K562 (cell line): ENCODE data around the gene CABLES1. TPM values are rescaled to one million over a fixed set of nuclear protein-coding genes. Genes with fewer than 3 reads are reported as not detected.

Source experiments
- ATAC-seq: fragments of 200-7000 bp; cut with Tn5 transposase; 3 replicates; pipeline ENCODE4 v1.9.1; 2020; ENCODE audit warnings: moderate library complexity
- BruUV-seq: library from RNA; stranded (reverse); fragments of 400-500 nt; replicated peaks from 2 replicates; lab custom pipeline; 2021; lab: Mats Ljungman, UMichigan
- CTCF ChIA-PET: fragments of 300-600 bp; formaldehyde crosslinking; extraction: SDS; loops from one replicate; lab custom pipeline; 2021; ENCODE audit warnings: low intra/inter-chr PET ratio; lab: Yijun Ruan, JAX
- POLR2A ChIA-PET: fragments of 300-600, 350-650 bp; sonication (Branson Sonifier 250); formaldehyde crosslinking; extraction: SDS; loops from one replicate; lab custom pipeline; 2021; ENCODE audit warnings: antibody characterized with exemption, inconsistent platforms; lab: Yijun Ruan, JAX
- DNase-seq, 4 experiments: peaks; one replicate each; pipeline versions ENCODE4 v3.0.0 to v3.0.0-alpha.2; 2011 to 2018; ENCODE audit warnings: low spot score in 3 of 4, mixed read lengths in 3 of 4; ENCODE audit errors: extremely low read depth in 1 of 4
- FAIRE-seq: peaks from 2 replicates; lab custom pipeline; 2011; peaks lifted over from hg19 to GRCh38; lab: Jason Lieb, UNC
- H2AFZ ChIP-seq: 2 replicates; pipeline ENCODE4 v1.6.0; 2011; ENCODE audit warnings: low read depth, low read length, control low read depth, inconsistent platforms
- H3K27ac ChIP-seq: fragments of 200-600 bp; 3 replicates; pipeline ENCODE4 v1.8.0; 2011; ENCODE audit warnings: low read depth, mild to moderate bottlenecking, control low read depth, inconsistent platforms, low read length, moderate library complexity, mixed read lengths; ENCODE audit errors: extremely low read depth
- H3K27me3 ChIP-seq, 2 experiments: fragments of 300-600 bp in 1 of 2; 2 replicates in 1 of 2; 3 replicates in 1 of 2; pipeline versions ENCODE4 v1.6.0 to v1.8.0; 2011; ENCODE audit warnings: inconsistent platforms in 2 of 2, low read length in 2 of 2, mild to moderate bottlenecking in 1 of 2, mixed read lengths in 1 of 2, moderate library complexity in 1 of 2; ENCODE audit not compliant: control insufficient read depth in 2 of 2, insufficient read depth in 2 of 2
- H3K36me3 ChIP-seq: fragments of 300-600 bp; 3 replicates; pipeline ENCODE4 v1.8.0; 2011; ENCODE audit warnings: mild to moderate bottlenecking, low read length, inconsistent platforms; ENCODE audit not compliant: control insufficient read depth, insufficient read depth
- H3K4me1 ChIP-seq, 2 experiments: fragments of 200-600 bp in 1 of 2; replicated peaks in 1 of 2; 2 replicates in 1 of 2; 3 replicates in 1 of 2; pipeline versions ENCODE4 v1.5.1 to v1.8.0; 2011; ENCODE audit warnings: inconsistent platforms in 2 of 2, low read length in 2 of 2, mild to moderate bottlenecking in 1 of 2, mixed read lengths in 1 of 2, moderate library complexity in 1 of 2; ENCODE audit not compliant: control insufficient read depth in 2 of 2, insufficient read depth in 2 of 2
- H3K4me2 ChIP-seq: 2 replicates; pipeline ENCODE4 v1.6.1; 2011; ENCODE audit warnings: low read length, control low read depth, inconsistent platforms, mixed read lengths; ENCODE audit not compliant: insufficient read depth
- H3K4me3 ChIP-seq: fragments of 200-600 bp; sonication (generic), shearing (Covaris generic); 2 replicates; pipeline ENCODE4 v1.5.1; 2016; ENCODE audit warnings: control low read depth, inconsistent platforms
- H3K79me2 ChIP-seq: fragments of 200-600 bp; 3 replicates; pipeline ENCODE4 v1.8.0; 2011; ENCODE audit warnings: low read length, inconsistent platforms; ENCODE audit not compliant: control insufficient read depth, insufficient read depth
- H3K9ac ChIP-seq, 2 experiments: 2 replicates each; pipeline versions ENCODE4 v1.6.0 to v1.6.1; 2011; ENCODE audit warnings: low read depth in 2 of 2, low read length in 2 of 2, control low read depth in 1 of 2, inconsistent platforms in 1 of 2, mild to moderate bottlenecking in 1 of 2, mixed read lengths in 1 of 2; ENCODE audit not compliant: insufficient read depth in 1 of 2
- H3K9me1 ChIP-seq: one replicate; pipeline ENCODE4 v1.6.0; 2011; ENCODE audit warnings: inconsistent platforms, mild to moderate bottlenecking, low read length, moderate library complexity; ENCODE audit not compliant: control insufficient read depth, insufficient read depth
- H3K9me3 ChIP-seq: replicated peaks from 2 replicates; pipeline ENCODE4 v1.5.1; 2011; ENCODE audit warnings: low read depth, low read length, inconsistent platforms; ENCODE audit not compliant: control insufficient read depth, insufficient read depth
- H4K20me1 ChIP-seq: replicated peaks from 2 replicates; pipeline ENCODE4 v1.6.1; 2011; ENCODE audit warnings: low read length, inconsistent platforms, mixed read lengths; ENCODE audit not compliant: control insufficient read depth, insufficient read depth
- CBFA2T2 ChIP-seq: fragments of 450-650 bp; conservative IDR thresholded peaks from 2 replicates; pipeline ENCODE4 v1.6.1; 2017; ENCODE audit warnings: mild to moderate bottlenecking
- GABPA ChIP-seq: fragments of 200-800 bp; sonication (Bioruptor generic); conservative IDR thresholded peaks from 2 replicates; pipeline ENCODE4 v1.6.1; 2016; ENCODE audit warnings: low read depth, missing genetic modification characterization, missing compliant biosample characterization
- HOMEZ ChIP-seq: fragments of 250-450 bp; sonication (Bioruptor Pico); IDR thresholded peaks from 2 replicates; pipeline ENCODE4 v1.4.0; 2020; ENCODE audit warnings: mild to moderate bottlenecking, moderate library complexity
- IRF2 ChIP-seq: sonication (generic); formaldehyde crosslinking; IDR thresholded peaks from 2 replicates; pipeline ENCODE4 v1.8.1; 2022; ENCODE audit warnings: mild to moderate bottlenecking, missing genetic modification reagents
- MEF2D ChIP-seq: conservative IDR thresholded peaks from 2 replicates; pipeline ENCODE4 v1.6.1; 2016; ENCODE audit warnings: low read depth, missing genetic modification characterization, missing compliant biosample characterization
- NFXL1 ChIP-seq: fragments of 450-650 bp; formaldehyde crosslinking; IDR thresholded peaks from 2 replicates; pipeline ENCODE4 v1.4.0; 2021; ENCODE audit warnings: mild to moderate bottlenecking
- POLR2H ChIP-seq: IDR thresholded peaks from 2 replicates; pipeline ENCODE4 v1.6.1; 2016; ENCODE audit warnings: missing genetic modification characterization, low read depth, mild to moderate bottlenecking, control low read depth, missing compliant biosample characterization, moderate library complexity
- RHOXF2B ChIP-seq: fragments of 250-450 bp; sonication (Bioruptor Pico); conservative IDR thresholded peaks from 2 replicates; pipeline ENCODE4 v1.5.1; 2021
- SOX6 ChIP-seq: fragments of 450-650 bp; IDR thresholded peaks from 2 replicates; pipeline ENCODE4 v1.6.1; 2014; ENCODE audit warnings: mild to moderate bottlenecking
- TCF15 ChIP-seq: fragments of 250-450 bp; sonication (Bioruptor Pico); IDR thresholded peaks from 2 replicates; pipeline ENCODE4 v1.8.0; 2022; ENCODE audit warnings: moderate library complexity, mild to moderate bottlenecking, inconsistent platforms
- TEAD4 ChIP-seq, 2 experiments: sonication (generic) in 1 of 2; formaldehyde crosslinking in 1 of 2; IDR thresholded peaks; 2 replicates each; pipeline versions ENCODE4 v1.6.1 to v1.8.0; 2012 to 2022; ENCODE audit warnings: borderline replicate concordance in 1 of 2, inconsistent platforms in 1 of 2, low read length in 1 of 2, mild to moderate bottlenecking in 1 of 2, missing genetic modification reagents in 1 of 2
- TSHZ1 ChIP-seq: fragments of 250-450 bp; sonication (Bioruptor Pico); IDR thresholded peaks from 2 replicates; pipeline ENCODE4 v1.4.0; 2020; ENCODE audit warnings: mild to moderate bottlenecking, moderate library complexity
- ZNF586 ChIP-seq: fragments of 450-650 bp; formaldehyde crosslinking; conservative IDR thresholded peaks from 2 replicates; pipeline ENCODE4 v1.4.0; 2020; ENCODE audit warnings: mild to moderate bottlenecking, moderate library complexity
- ZNF75A ChIP-seq: fragments of 450-650 bp; formaldehyde crosslinking; IDR thresholded peaks from 2 replicates; pipeline ENCODE4 v1.4.0; 2020; ENCODE audit warnings: mild to moderate bottlenecking
- WGBS: fragments of 100-300 bp; shearing (Covaris generic); methylation state at CpG from one replicate; pipeline ENCODE4 v1.1.6; 2016; ENCODE audit warnings: low coverage, mixed read lengths; ENCODE audit not compliant: insufficient coverage; ENCODE audit errors: missing lambda C conversion rate; 5-methylcytosine and 5-hydroxymethylcytosine counted together
- in situ Hi-C: fragments of 300-500 bp; cut with MboI; formaldehyde crosslinking; loops from 4 replicates; pipeline ENCODE4 v1.15.0; 2018; ENCODE audit warnings: inconsistent platforms, mixed read lengths
- intact Hi-C: fragments of 100-400 bp; cut with micrococcal nuclease; formaldehyde crosslinking; loops from 2 replicates; pipeline ENCODE4 v1.14.2; 2022
- polyA plus RNA-seq, 8 experiments: library from polyadenylated mRNA; depleted of rRNA in 4 of 8; stranded (reverse) in 5 of 8; unstranded in 3 of 8; fragments of >200 nt; fragmentation: Nextera tagmentation in 2 of 8; fragmentation: Illumina TruSeq in 1 of 8; extraction: Ambion mirVana in 2 of 8; extraction: Trizol in 1 of 8; gene quantifications; 2 replicates each; pipeline versions ENCODE4 v1.2.1 to v1.2.3, GENCODE V29; 2011 to 2014; ENCODE audit warnings: inconsistent platforms in 1 of 8, missing spikeins in 1 of 8
- total RNA-seq, 7 experiments: library from RNA; depleted of rRNA in 6 of 7; stranded (reverse); fragments of >200 nt in 6 of 7; fragmentation: Illumina TruSeq in 2 of 7; extraction: Trizol in 2 of 7; gene quantifications; 2 replicates each; pipeline versions ENCODE4 v1.2.1 to v1.2.3, GENCODE V29; 2011 to 2021; ENCODE audit warnings: low replicate concordance in 1 of 7

CABLES1 gene
- total and polyA plus RNA-seq, 9 of the 15 experiments (the other 6 are each of a cell fraction or from before 2014, with no cell fraction given): 0.04 to 0.10 (median 0.06) TPM; not detected in 3

- Histone ChIP-seq H2AFZ (no peak overlapping the region), H4K20me1 (no peaks in the 10 kb centered on the region), H3K79me2 (no peaks in the 10 kb centered on the region), H3K27ac (no peak overlapping the region)
- BruUV-seq: no TSS peak
- POLR2A ChIA-PET: no interaction called here
- TF ChIP-seq TEAD4 (IDR thresholded peaks at IDR 0.05; ENCODE audit: low read length) (no peak), TEAD4 (CRISPR knock-in tag; IDR thresholded peaks at IDR 0.05; ENCODE audit: borderline replicate concordance) (no peak), HOMEZ (CRISPR knock-in tag) (no peak), ZNF586 (CRISPR knock-in tag) (no peak), CBFA2T2 (no peak), POLR2H (tag) (no peak), MEF2D (tag) (no peak), GABPA (tag) (no peak), ZNF75A (no peak), NFXL1 (CRISPR knock-in tag) (no peak), TSHZ1 (CRISPR knock-in tag) (no peak), IRF2 (CRISPR knock-in tag) (no peak), RHOXF2B (CRISPR knock-in tag) (no peak), TCF15 (CRISPR knock-in tag) (no peak), SOX6 (no peak)
- TF ChIP-seq, all 486 proteins: peak for 0
- no peaks in the 10 kb centered on the region for H3K9me3 ChIP-seq
- no peak for FAIRE-seq
- H3K9me1 ChIP-seq: no peaks in the 10 kb centered on the region
- H3K4me3 ChIP-seq: no peak overlapping the region
- WGBS: 2% methylated on average over 11 of the region's 11 CpGs
- CTCF ChIA-PET: interaction anchor here (0.6 kb wide), 1 partner anchor 192 kb away, joined by 8 read pairs; no protein-coding TSS in a partner anchor
- ATAC-seq: no peak
- intact Hi-C loops: no loop called here
- H3K4me2 ChIP-seq: no peak overlapping the region
- H3K27me3 ChIP-seq: peaks cover 30 to 70% of the 10 kb centered on the region in 2 experiments
- no peaks in the 10 kb centered on the region for H3K36me3 ChIP-seq
- no peaks in the 10 kb centered on the region for H3K4me1 ChIP-seq
- no peak overlapping the region for H3K9ac ChIP-seq
- in situ Hi-C loops: no loop called here
- no peak for DNase-seq
Measured at GRCh38 chr18:23217781-23218180, 82.5 kb downstream of the CABLES1 start.
